SKM-1 (cell line): ENCODE data around the gene LIN52.
"Not testable (repeated sequence)": the region's sequence is repeated elsewhere in the genome, so short reads cannot be mapped to it uniquely, and the experiment has no call there.

Experiments
- DNase-seq: peaks from one replicate; lab custom pipeline; 2025; ENCODE audit not compliant: unreplicated experiment; lab: John Stamatoyannopoulos, UW

Gene LIN52

GRCh38 chr14:74105381-74105780 is 20.6 kb downstream of the LIN52 start:
- no peak for DNase-seq

GRCh38 chr14:74109369-74109768 is 24.6 kb downstream of the LIN52 start:
- no peak for DNase-seq

- peak; percentile 1 for DNase-seq
Observed at GRCh38 chr14:74111395-74112216, 26.9 kb downstream of the LIN52 start.

GRCh38 chr14:74125487-74125886 is 40.7 kb downstream of the LIN52 start:
- not testable (repeated sequence) for DNase-seq

- no peak for DNase-seq
Observed at GRCh38 chr14:74126315-74127013, 41.7 kb downstream of the LIN52 start.

GRCh38 chr14:74127634-74128033 is 42.9 kb downstream of the LIN52 start:
- DNase-seq, result no peak

- DNase-seq, result no peak
Observed at GRCh38 chr14:74133833-74134481, 49.2 kb downstream of the LIN52 start.

- DNase-seq, result no peak
Observed at GRCh38 chr14:74134484-74134883, 49.7 kb downstream of the LIN52 start.

- DNase-seq, result no peak
Observed at GRCh38 chr14:74135426-74135825, 50.7 kb downstream of the LIN52 start.

GRCh38 chr14:74140374-74140850 is 55.7 kb downstream of the LIN52 start:
- DNase-seq, result no peak

- no peak for DNase-seq
Observed at GRCh38 chr14:74141703-74142102, 56.9 kb downstream of the LIN52 start.

- no peak for DNase-seq
Observed at GRCh38 chr14:74142523-74142922, 57.8 kb downstream of the LIN52 start.

GRCh38 chr14:74144789-74145188 is 60.0 kb downstream of the LIN52 start:
- no peak for DNase-seq

GRCh38 chr14:74147571-74147970 is 62.8 kb downstream of the LIN52 start:
- no peak for DNase-seq

GRCh38 chr14:74148705-74149104 is 63.9 kb downstream of the LIN52 start:
- DNase-seq, result no peak

- no peak for DNase-seq
Observed at GRCh38 chr14:74155287-74155686, 70.5 kb downstream of the LIN52 start.

- DNase-seq, result no peak
Observed at GRCh38 chr14:74155749-74156148, 71.0 kb downstream of the LIN52 start.

- no peak for DNase-seq
Observed at GRCh38 chr14:74160763-74161162, 76.0 kb downstream of the LIN52 start.

- no peak for DNase-seq
Observed at GRCh38 chr14:74161526-74162158, 76.9 kb downstream of the LIN52 start.

- DNase-seq, result no peak
Observed at GRCh38 chr14:74169906-74170305, 85.2 kb downstream of the LIN52 start.

- DNase-seq, result peak; percentile 9
Observed at GRCh38 chr14:74176400-74176793, 91.6 kb downstream of the LIN52 start.
